AG08396 (cell line): ENCODE data around the gene ETFDH.
A peak's percentile ranks its signal among the peaks of the same experiment; 100 is the strongest.
"Not testable (repeated sequence)": the region's sequence is repeated elsewhere in the genome, so short reads cannot be mapped to it uniquely, and the experiment has no call there.

Experiments used
- DNase-seq: peaks from one replicate; pipeline ENCODE4 v3.0.0; 2012; ENCODE audit warnings: low spot score, mixed read lengths

The ETFDH gene

DNA sequence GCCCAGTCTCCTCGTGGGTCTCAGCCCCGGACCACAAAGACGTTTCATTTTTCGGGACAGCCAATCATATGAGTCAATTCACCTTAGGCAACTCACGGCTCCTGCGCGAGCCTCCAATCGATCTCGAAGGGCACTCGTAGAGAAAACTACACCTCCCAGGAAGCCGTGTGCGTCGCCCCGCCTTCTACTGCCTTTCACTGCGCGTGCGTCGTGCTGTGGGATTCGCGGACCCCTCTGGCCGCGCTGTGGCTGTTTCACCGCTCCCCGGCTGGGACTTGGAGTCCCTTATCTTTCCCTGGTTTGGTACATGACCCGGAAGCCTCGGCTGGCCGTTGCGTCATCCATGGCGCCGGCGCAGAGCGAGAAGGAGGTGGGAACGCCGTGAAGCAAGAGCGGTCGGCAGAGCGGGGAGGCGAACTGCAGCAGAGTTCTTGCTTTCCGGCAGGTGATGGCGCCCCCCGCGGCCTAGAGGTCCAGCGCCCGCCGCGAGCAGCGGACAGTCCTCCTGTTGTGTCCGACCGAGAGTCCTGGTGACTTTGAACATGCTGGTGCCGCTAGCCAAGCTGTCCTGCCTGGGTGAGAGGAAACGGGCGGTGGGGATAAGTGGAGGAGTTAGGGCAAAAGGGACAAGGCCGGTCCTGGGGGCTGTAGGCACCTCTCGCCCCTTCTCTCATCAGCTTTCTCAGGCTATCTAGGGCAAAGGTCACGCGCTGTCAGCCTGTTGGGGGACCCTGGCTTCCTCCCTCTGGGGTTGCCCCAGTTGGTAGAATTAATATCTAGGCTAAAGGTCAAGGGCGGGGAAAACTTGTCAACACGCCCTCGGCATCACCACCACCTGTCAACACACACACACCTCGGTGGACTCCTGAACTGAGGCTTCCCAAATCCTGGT, at the start of gene ETFDH:
TSS of gene ETFDH (plus strand) at position 382 of the 892 bp plus-strand sequence. CDS start at position 543, 161 bp downstream.
- DNase-seq = peak; percentile 97

DNA sequence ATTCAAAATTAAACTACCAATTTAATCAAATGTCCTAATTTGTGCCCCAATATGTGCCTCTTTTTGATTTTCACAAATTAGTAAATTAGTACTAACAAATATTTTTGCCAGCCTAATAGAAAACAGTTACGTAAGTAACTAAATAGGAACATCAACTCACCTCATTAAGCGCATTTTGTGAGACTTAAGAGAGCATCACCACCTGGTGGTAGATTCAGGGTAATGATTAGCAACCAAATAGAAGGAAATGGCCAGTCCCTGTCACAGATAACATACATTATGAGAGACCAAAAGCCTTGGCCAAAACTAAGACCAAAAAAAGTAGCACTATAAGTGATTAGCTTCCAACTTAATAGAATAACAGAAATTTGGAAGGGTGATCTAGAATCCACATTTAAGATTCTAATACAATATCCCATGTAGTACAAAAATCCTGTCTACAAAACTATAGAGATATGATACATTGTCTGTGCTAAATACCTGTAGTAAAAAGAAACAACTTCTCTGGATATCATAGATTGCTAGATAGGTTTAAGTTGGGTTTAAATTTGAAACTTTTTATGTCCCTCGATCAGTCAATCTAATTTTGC, 47.1 kb upstream of the ETFDH start:
- DNase-seq = peak; percentile 24

DNA sequence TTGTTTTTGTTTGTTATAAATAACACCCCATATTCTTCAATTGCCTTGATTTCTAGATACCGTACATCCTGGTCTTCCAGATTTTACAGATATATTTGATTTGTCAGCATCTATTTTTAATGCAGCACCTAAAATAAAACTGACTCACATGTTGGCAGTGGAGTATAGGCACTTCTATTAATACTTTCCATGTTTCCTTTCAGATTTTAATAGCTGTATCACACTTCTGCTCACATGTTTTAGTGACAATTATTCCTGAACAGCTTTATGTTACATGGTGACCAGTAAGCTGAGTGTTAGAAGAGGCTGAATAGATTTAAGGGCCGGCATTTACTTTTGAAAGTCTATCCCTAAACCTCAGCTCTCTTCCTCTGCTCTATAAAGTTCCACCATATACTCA, 46.6 kb upstream of the ETFDH start:
- no peak for DNase-seq

DNA sequence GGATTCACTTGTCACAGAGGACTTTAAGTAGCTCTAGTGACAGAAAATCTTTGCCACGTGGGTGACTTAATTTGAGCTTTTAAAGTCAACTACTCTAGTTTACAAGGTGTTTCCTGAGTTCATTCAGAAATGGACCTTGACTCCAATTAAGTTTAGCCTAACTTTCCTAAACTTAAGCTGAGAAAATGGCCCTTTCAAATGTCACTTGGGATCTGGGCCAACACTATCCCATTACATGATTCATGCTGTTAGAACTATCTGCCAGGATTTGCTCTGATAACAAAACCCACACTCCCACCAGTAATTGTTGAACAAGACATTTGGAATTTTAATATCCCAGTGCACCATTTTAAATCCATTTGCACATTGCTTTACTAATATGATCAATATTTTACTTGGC, 41.2 kb upstream of the ETFDH start:
- DNase-seq = no peak

DNA sequence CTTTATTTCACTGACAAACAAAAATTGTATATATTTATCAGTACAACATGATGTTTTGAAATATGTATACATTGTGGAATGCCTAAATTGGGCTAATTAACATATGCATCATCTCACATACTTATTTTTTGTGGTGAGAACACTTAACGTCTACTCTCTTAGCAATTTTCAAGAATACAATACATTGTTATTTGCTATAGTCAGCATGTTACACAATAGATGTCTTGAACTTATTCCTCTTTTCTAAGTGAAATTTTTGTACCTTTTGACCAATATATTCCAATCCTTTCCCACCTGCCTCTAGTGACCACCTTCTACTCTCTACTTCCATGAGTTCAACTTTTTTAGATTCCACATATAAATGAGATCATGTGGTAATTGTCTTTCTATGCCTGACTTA, 35.5 kb upstream of the ETFDH start:
- no peak for DNase-seq

DNA sequence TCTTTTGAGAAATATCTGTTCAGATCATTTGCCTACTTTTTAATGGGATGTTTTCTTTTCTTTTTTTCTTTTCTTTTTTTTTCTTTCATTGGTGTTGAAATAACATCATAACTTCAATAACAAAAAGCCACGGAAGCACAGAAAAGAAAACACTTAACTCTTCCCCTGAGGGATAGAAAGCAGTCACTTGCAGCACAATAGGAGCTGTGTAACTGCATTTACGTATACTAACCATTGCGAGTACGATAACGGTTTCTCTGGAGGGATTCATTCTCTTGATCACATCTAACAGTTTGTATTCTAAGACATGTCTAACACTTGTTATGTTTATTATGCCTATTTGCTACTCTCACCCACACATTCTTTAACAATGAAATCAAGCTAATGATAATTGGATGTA, 27.7 kb upstream of the ETFDH start:
- DNase-seq = no peak

DNA sequence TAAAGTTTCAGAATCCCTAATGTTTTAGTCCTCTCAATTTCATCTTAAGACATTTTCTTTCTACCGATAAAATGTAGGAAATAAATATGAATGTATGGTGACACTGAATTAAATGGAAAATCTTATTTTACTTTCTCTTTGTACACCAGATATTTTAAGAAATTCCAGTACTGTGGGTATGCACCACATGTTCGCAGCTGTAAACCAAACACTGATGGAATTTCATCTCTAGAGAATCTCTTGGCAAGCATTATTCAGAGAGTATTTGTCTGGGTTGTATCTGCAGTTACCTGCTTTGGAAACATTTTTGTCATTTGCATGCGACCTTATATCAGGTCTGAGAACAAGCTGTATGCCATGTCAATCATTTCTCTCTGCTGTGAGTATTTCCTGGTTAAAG, 27.3 kb upstream of the ETFDH start:
- no peak for DNase-seq

DNA sequence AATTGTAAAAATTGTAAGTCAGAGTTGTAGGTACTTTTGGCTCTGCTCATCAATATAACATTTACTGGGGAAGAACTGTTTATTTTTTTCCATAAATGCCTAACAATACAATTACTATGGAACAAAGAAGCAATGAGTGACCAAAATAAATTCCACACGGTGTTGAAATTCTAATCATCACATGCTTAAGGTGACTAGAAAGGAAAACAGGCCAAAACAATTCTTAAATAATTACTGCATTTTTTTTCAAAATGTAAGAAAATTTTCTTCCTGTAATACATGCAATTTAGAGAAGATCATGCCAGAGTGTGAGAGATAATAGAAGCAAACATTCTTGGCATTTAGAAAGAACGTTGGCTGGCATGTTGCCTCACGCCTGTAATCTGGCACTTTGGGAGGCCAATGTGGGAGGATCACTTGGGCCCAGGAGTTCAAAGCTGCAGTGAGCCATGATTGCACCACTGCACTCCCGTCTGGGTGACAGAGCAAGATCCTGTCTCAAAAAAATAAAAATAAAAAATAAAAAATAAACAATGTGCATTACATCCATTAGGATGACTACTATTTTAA, 22.9 kb upstream of the ETFDH start:
- no peak for DNase-seq

DNA sequence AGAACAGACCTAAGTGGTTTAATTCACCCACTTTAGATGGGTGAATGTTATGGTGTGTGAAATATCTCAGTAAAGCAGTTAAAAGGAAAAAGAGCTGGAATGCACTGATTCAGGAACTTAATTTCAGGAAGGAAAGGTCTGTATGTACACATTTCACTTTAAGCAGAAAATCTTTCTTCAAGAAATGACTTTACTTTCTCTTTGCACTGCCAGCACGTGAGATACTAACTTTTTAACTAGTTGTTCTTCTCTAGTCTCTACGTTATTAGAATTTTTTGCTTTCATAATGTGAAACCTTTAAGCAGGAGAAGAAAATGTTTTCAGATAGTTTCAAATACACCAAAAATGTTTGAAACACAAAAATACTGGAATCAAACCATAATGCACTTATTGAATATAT, 19.2 kb upstream of the ETFDH start:
- no peak for DNase-seq

DNA sequence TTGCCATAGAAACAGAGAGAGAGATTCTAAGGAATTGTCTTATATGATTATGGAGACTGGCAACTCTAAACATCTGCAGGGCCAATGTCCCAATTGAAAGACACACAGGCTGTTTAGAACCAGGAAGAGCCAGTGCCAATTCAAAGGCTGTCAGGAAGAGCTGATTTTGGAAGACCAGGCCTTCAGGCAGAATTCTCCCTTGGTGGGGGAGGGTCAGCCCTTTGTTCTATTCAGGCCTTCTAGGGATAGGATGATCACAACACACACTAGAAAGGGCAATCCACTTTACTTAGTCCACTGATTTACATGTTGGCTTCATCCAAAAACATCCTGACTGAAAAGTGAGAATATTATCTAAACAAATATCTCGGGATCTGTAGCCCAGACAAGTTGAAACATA, 15.7 kb upstream of the ETFDH start:
- no peak for DNase-seq

DNA sequence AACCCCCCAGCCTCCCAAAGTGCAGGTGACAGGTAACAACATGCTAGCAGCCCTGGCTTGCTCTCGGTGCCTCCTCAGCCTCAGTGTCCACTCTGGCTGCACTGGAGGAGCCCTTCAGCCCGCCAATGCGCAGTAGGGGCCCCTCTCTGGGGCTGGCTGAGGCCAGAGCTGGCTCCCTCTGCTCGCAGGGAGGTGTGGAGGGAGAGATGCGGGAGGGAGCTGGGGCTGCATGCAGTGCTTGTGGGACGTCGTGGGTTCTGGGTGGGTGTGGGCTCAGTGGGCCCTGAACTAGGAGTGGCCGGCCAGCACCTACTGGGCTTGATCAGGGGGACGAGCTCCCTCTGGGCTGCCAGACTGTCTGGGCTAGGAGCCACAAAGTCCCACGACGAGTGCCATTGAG, 14.8 kb upstream of the ETFDH start:
- no peak for DNase-seq

DNA sequence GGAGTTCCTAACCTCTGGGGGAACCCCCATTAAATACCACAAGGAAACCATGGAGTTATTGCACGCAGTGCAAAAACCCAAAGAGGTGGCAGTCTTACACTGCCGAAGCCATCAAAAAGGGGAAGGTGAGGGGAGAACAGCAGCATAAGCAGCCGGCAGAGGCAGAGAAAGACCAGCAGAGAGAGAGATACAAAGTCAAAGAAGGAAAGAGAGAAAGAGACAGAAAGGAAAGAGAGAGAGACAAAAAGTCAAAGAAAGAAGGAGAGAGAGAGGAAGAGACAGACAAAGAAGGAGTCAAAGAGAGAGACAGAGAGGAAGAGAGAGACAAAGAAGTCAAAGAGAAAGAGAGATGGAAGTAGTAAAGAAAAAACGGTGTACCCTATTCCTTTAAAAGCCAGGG, 8.8 kb upstream of the ETFDH start:
- DNase-seq = not testable (repeated sequence)

DNA sequence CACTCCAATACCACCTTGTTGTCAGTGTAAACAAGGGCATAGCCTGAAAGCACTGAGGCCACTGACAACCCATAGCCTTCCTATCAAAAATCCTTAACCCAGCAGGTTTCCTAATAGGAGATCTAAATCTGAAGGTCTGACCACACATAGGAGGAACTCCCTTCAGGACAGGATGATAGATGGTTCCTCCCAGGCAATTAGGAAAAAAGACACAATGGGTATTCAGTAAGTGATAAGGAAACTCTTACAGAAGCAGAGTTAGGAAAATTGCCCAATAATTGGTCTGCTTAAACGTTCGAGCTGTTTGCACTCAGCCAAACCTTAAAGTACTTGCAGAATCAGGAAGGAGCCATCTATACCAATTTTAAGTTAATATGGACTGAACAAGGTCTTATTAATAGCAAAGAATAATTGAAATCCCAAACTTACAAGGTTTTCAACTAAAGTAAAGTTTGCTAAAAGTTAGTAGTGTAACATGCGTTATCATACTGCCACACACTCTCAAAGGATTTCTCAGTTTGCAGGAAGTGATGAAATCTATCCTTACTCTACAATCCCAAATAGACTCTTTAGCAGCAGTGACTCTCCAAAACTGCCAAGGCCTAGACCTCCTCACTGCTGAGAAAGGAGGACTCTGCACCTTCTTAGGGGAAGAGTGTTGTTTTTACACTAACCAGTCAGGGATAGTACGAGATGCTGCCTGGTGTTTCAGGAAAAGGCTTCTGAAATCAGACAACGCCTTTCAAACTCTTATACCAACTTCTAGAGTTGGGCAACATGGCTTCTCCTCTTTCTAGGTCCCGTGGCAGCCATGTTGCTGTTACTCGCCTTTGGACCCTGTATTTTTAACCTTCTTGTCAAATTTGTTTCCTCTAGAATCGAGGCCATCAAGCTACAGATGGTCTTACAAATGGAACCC, 8.1 kb upstream of the ETFDH start:
- not testable (repeated sequence) for DNase-seq

DNA sequence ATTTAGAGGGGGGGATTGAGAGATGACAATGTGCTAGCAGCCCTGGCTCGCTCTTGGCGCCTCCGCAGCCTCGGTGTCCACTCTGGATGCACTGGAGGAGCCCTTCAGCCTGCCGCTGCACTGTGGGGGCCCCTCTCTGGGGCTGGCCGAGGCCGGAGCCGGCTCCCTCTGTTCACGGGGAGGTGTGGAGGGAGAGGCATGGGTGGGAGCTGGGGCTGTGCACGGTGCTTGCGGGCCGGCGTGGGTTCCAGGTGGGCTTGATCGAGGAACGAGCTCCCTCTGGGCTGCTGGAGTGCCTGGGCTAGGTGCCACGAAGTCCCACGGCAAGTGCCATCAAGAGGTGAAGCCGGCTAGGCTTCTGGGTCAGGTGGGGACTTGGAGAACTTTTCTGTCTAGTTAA, 7.3 kb upstream of the ETFDH start:
- DNase-seq = no peak

DNA sequence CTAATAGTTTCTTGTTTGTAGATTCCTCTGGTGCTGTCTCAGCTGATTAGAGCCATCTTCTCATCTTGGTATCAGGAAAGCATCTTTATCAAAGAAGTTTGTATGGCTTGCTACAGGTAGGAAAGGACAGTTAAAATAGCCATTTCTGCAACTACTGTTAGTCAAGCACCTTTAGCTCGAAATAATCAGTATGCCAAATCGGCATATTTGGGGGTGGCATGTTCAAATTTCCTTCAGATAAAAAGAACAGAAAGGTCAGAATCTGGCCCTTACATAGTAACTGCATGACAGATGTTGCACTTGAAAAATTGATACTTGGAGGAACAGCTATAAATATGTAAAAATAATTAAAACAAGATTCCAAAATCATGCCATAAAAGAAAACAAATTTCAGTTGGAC, 5.2 kb upstream of the ETFDH start:
- DNase-seq = no peak

DNA sequence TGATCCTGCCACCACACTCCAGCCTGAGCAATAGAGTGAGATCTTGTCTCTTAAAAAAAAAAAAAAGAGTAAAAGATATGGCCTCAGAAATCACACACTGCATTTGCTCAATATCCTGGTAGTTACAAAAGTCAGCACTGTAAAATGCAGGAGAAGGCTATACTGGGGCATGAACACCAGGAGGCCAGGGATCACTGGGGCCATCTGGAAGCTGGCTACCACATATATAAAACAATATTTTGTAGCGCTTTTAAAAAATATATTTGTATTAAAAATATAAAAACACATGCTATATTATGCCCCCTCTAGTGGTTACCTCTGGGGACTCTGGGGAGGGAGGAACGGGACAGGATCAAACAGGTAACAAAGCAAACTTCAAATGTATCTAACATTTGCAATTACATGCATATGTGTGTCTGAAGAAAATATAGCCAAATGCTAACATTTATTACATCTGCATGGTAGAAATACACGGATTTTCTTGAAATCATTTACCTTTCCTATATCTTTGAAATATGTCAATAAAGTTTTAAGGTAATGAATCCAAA, 4.4 kb upstream of the ETFDH start:
- peak; percentile 68 for DNase-seq

DNA sequence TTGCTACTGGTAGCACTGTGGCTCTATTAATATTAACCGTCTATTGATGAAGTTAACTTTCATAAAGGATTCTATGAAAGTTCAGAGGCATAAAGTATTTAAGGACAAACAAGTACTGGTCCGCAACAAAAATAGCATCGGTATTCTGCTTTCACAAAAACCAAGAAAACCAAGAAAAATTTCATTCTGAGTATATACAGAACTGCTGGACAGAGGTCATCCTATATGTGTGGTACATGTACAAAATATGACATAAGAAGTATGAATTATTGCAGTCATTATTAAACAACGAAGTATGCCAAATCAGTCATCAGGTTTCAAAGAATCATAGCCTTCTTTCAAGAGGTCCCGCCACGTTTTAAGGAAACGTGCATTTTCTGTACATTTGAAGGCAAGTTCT, 2.8 kb upstream of the ETFDH start:
- DNase-seq = no peak

DNA sequence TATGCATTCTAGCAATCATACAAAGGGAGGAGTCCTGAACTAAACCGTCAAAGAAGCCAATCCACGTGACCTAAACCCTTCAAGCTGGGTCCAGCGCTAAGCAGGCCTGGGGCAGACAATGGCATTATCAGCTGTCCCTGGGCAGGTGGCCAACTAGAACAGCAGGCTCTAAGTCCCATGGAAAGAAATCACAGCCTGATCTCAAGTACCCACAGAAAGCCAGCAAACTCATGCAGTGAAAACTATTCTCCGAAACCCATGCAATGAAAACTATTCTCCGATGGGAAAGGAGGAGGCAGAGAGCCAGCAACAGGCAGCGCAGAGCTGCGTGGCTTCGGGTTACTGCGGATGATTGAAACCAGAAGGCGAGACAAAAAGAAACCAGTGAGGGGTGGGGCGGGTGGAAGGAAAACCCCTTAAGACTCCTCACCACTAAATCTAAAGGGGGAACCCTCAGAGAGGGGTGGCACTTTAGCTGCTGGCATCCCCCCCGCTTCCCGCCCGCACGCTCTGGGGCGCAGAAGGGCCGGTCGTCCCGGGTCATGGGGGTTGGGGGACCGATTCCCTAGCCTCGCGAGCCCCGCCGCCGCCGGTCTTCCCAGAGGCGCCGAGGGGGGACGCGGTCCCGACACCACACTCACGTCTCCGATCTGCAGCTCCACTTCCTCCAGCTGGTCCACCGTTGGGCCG, 976 bp upstream of the ETFDH start:
- DNase-seq = peak; percentile 75

DNA sequence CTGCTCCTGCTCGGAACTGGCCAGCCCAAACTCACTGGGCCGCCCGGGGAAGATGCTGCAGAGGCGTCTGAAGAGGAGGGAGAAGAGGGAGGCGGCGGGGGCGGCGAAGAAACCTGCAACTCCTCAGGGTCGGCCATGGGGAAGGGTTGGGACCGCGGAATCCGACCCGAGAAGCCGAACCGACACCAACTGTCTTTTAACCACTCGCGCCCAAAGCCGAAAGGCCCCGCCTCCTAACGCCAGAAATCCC, 506 bp upstream of the ETFDH start, which contains the start of gene C4orf46:
TSS of gene C4orf46 (minus strand) at position 223 of the 250 bp plus-strand sequence. CDS start at position 137, 86 bp downstream.
- DNase-seq = no peak

DNA sequence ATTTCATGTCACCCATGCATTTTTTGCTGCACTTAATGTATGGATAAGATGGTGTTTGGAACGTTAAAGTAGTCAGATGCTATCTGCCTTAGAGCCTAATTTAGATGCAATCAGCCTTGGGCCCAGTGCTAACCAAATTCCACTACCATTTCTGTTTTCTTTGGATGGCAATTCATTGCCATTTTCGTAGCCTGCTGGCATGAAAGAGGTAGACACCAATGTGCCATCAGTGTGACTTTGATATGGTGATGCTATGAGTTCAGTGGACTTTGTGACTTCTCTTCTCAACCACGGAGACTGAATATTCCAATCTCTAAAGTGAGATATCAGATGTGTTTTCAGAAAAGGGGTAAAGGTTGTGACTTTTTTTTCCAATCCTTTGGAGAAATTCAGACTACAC, 1.5 kb downstream of the ETFDH start:
- no peak for DNase-seq

DNA sequence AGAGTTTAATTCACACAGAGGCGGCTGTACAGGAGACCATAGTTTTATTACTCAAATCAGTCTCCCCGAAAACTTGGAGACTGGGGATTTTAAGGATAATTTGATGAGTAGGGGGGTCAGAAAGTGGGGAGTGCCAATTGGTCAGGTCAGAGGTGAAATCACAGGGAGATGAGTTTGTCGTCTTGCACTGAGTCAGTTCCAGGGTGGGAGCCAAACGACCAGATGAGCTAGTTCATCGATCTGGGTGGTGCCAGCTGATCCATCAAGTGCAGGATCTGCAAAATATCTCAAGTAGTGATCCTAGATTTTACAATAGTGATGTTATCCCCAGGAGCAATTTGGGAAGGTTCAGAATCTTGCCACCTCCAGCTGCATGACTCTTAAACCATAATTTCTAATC, 4.0 kb downstream of the ETFDH start:
- no peak for DNase-seq

DNA sequence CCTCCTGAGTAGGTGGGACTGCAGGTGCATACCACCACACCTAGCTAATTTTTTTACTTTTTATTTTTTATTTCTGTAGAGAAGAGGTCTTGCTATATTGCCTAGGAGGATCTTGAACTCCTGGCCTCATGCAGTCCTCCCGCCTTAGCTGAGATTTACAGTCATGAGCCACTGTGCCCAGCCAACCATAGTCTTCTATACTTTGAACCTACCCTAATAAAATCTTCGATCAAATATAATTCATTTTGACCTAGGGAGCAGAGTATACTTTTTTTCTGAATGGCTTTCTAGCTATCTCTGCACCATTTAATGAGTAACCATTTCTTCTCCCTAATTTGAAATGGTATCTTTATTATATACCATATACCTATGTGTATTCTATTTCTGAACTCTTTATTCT, 6.7 kb downstream of the ETFDH start:
- DNase-seq = no peak
